HepG2 (cell line): ENCODE data around the gene ZMIZ1. TPM values are rescaled to one million over a fixed set of nuclear protein-coding genes. Genes with fewer than 3 reads are reported as not detected.

Source experiments
- CCAR2 ChIP-seq: fragments of 200-400 bp; formaldehyde crosslinking; optimal IDR thresholded peaks from 2 replicates; pipeline ENCODE3; 2018; ENCODE audit warnings: low read depth, mild to moderate bottlenecking, low read length, moderate library complexity
- CENPBD1 ChIP-seq: sonication (generic); formaldehyde crosslinking; IDR thresholded peaks from 2 replicates; pipeline ENCODE4 v1.8.0; 2022; ENCODE audit warnings: missing genetic modification reagents, low read depth, mild to moderate bottlenecking, borderline replicate concordance
- DBP ChIP-seq: sonication (generic); formaldehyde crosslinking; IDR thresholded peaks from 2 replicates; pipeline ENCODE4 v1.4.0; 2020; ENCODE audit warnings: missing genetic modification reagents; ENCODE audit errors: not compliant biosample characterization
- IRF1 ChIP-seq: sonication (generic); formaldehyde crosslinking; IDR thresholded peaks from 2 replicates; pipeline ENCODE4 v1.4.0; 2020; ENCODE audit warnings: low read depth, mild to moderate bottlenecking, missing genetic modification reagents
- NFE2 ChIP-seq: sonication (generic); formaldehyde crosslinking; IDR thresholded peaks from 2 replicates; pipeline ENCODE4 v1.4.0; 2020; ENCODE audit warnings: missing genetic modification reagents
- PLSCR1 ChIP-seq: sonication (generic); formaldehyde crosslinking; IDR thresholded peaks from 2 replicates; pipeline ENCODE4 v1.5.0; 2020; ENCODE audit warnings: missing genetic modification reagents, mild to moderate bottlenecking, borderline replicate concordance
- RAD21 ChIP-seq: fragments of 450-650 bp; formaldehyde crosslinking; IDR thresholded peaks from 2 replicates; pipeline ENCODE4 v1.5.0; 2020; ENCODE audit warnings: mild to moderate bottlenecking
- SATB2 ChIP-seq: sonication (generic); formaldehyde crosslinking; IDR thresholded peaks from 2 replicates; pipeline ENCODE4 v1.5.0; 2020; ENCODE audit warnings: missing genetic modification reagents
- TIGD3 ChIP-seq: sonication (generic); formaldehyde crosslinking; IDR thresholded peaks from 2 replicates; pipeline ENCODE4 v1.5.1; 2020; ENCODE audit warnings: mild to moderate bottlenecking, missing genetic modification reagents, borderline replicate concordance
- ZNF12 ChIP-seq: sonication (generic); formaldehyde crosslinking; IDR thresholded peaks from 2 replicates; pipeline ENCODE4 v1.5.0; 2020; ENCODE audit warnings: missing genetic modification reagents
- ZNF256 ChIP-seq: sonication (generic); formaldehyde crosslinking; conservative IDR thresholded peaks from 2 replicates; pipeline ENCODE4 v1.4.0; 2020; ENCODE audit warnings: missing genetic modification reagents
- ZNF275 ChIP-seq: sonication (generic); formaldehyde crosslinking; IDR thresholded peaks from 2 replicates; pipeline ENCODE4 v1.8.0; 2022; ENCODE audit warnings: missing genetic modification reagents, mild to moderate bottlenecking, inconsistent platforms, borderline replicate concordance
- ZNF280D ChIP-seq: sonication (generic); formaldehyde crosslinking; IDR thresholded peaks from 2 replicates; pipeline ENCODE4 v1.5.1; 2020; ENCODE audit warnings: mild to moderate bottlenecking, missing genetic modification reagents
- ZNF605 ChIP-seq: sonication (generic); formaldehyde crosslinking; IDR thresholded peaks from 2 replicates; pipeline ENCODE4 v1.8.0; 2022; ENCODE audit warnings: mild to moderate bottlenecking, missing genetic modification reagents
- ZNF773 ChIP-seq: sonication (generic); formaldehyde crosslinking; IDR thresholded peaks from 2 replicates; pipeline ENCODE4 v1.4.0; 2020; ENCODE audit warnings: missing genetic modification reagents, borderline replicate concordance
- polyA plus RNA-seq, 8 experiments: library from polyadenylated mRNA; depleted of rRNA in 3 of 8; stranded (reverse) in 7 of 8; unstranded in 1 of 8; fragments of >200 nt; fragmentation: Illumina TruSeq in 4 of 8; extraction: Trizol in 4 of 8; gene quantifications; 2 replicates each; pipeline versions ENCODE4 v1.2.1 to v1.2.3, GENCODE V29; 2011 to 2016; ENCODE audit warnings: low read depth in 4 of 8, missing spikeins in 1 of 8, mixed read lengths in 1 of 8; ENCODE audit not compliant: insufficient read depth in 1 of 8
- total RNA-seq, 5 experiments: library from RNA; depleted of rRNA; stranded (reverse); fragments of >200 nt; fragmentation: Illumina TruSeq; extraction: Trizol; gene quantifications; 2 replicates each; pipeline ENCODE4 v1.2.3, GENCODE V29; 2016; ENCODE audit warnings: low read depth in 1 of 5

ZMIZ1 gene
- total and polyA plus RNA-seq, 2 of the 13 experiments (the other 11 are each of a cell fraction or from before 2014, with no cell fraction given), result 5.3 to 10.2 TPM

- TF ChIP-seq ZNF280D (CRISPR knock-in tag), result 0 out of 2 replicates have a peak, but pooled peaks have one; percentile 32
- TF ChIP-seq ZNF275 (CRISPR knock-in tag), result 0 out of 2 replicates have a peak, but pooled peaks have one; percentile 48
- TF ChIP-seq ZNF773 (CRISPR knock-in tag), result no peak
- no peak for TF ChIP-seq ZNF12
- peak; percentile 69; the same call in 1 of the 2 replicates for TF ChIP-seq ZNF605 (CRISPR knock-in tag)
- no peak for TF ChIP-seq CCAR2
- peak; percentile 34; the same call in 1 of the 2 replicates for TF ChIP-seq SATB2 (CRISPR knock-in tag)
- 0 out of 2 replicates have a peak, but pooled peaks have one; percentile 41 for TF ChIP-seq PLSCR1 (CRISPR knock-in tag)
- TF ChIP-seq ZNF256 (CRISPR knock-in tag), result no peak
- TF ChIP-seq CENPBD1 (CRISPR knock-in tag), result no peak; the same call in 1 of the 2 replicates
- no peak for TF ChIP-seq IRF1 (CRISPR knock-in tag)
- TF ChIP-seq TIGD3 (CRISPR knock-in tag), result no peak
- no peak for TF ChIP-seq DBP (CRISPR knock-in tag)
- TF ChIP-seq NFE2 (CRISPR knock-in tag), result no peak
- TF ChIP-seq RAD21 (CRISPR knock-in tag), result no peak
Measured at GRCh38 chr10:79347894-79348639, 279.3 kb downstream of the ZMIZ1 start (continued).
